GM21528 (cell line): ENCODE measurements around the gene CARM1.

ENCODE experiments used
- ATAC-seq: cut with Tn5 transposase; IDR thresholded peaks from one replicate; pipeline ENCODE4 v1.9.1; 2021; ENCODE audit warnings: mild to moderate bottlenecking, moderate library complexity; ENCODE audit not compliant: unreplicated experiment, low FRiP score

The CARM1 gene

DNA sequence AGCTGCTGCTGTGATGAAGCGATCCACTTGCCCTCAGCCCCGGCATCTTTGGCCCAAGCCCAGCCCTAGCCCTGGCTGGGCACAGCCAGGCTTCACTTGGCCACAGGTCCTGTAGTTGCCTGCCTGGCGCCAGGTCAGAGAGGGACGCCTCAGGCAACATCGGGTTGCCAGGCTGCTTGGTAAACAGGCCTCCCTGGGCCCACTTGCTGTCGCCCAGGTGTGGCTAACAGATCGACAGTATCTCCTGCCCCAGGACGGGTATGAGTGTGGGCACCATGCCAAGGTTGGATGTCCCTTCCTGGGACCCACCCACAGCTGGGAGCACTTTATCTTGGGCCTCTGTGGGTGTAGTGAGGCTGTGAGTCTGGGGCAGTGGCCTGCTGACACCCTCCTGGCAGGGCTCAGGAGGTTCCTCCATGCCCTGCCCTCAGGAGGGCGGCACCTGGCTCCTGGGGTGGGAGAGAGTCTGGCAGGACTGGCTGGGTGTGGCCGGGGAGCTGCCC lies 27.8 kb downstream of the CARM1 start:
- no peak for ATAC-seq

DNA sequence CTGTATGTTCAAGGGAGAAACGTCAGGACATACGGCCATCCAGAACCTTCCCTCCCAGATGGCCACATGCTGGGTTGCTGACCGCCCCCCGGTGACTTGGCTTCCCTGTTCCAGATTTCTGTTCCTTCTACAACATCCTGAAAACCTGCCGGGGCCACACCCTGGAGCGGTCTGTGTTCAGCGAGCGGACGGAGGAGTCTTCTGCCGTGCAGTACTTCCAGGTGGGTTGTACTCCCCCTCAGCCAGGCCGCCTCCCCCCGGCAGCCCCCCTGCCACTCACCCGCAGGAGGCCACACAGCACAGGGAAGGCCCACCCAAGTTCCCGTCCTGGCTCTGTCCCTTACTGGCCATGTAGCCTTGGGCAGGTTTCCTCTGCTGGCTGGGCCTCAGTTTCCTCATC lies 36.6 kb downstream of the CARM1 start:
- ATAC-seq, result no peak

DNA sequence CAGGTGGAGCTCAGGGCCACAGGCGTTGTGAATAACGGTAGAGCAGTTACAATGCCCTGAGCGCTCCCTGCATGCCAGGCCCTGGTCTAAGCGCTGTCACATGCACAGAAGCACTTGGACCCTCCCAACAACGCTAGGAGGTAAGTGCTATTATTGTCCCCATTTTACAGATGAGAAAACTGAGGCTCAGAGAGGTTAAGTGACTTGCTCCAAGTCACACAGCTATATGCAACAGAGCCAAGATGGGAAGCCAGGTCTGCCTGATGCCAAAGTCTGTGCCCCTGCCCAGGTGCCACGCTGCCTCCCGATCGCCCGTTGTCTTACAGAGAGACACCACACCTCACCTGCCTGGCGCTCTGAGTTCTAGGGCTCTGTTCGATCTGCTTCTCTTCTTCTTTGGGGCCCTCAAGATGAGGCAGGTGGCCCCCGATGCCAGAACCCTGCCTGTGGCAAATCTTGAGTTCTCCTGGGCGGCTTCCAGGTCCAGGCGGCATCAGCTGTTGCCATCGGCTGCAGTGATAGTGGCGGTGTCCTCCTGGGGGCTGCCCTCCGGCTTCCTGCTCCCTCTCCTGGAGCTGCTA lies 37.1 kb downstream of the CARM1 start:
- ATAC-seq, result no peak

DNA sequence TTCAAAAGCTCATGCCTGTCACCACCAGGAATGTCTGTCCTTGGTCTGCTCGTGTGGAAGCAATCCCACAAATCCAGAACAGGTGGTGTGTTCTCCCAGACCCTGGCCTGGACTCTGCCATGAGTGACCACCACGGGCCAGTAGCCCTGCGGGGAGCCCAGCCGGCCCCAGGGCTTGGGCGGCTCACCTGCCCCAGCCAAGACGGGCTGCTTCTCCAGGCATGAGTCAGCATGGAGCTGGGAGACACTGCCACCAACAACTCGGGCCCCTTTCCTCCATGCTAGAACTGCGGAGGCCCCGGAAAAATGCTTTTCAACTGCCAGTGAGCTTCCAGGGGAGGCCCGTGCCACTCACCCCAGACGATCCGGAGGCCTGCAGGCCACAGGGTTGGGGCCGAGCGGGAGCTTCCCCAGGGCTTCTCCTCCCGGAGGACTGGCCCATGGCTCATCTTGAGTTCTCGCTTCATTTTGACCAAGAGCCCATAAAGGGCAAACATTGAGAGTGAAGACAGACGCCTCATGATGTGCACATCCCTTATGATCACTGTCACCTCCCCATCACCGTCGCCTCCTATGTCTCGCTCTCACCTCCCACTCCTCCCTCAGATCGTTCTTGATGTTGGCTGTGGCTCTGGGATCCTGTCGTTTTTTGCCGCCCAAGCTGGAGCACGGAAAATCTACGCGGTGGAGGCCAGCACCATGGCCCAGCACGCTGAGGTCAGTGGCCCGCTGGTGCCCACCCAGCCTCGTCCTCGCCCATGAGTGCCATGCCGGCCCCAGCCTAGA lies 40.4 kb downstream of the CARM1 start:
- ATAC-seq, result no peak

DNA sequence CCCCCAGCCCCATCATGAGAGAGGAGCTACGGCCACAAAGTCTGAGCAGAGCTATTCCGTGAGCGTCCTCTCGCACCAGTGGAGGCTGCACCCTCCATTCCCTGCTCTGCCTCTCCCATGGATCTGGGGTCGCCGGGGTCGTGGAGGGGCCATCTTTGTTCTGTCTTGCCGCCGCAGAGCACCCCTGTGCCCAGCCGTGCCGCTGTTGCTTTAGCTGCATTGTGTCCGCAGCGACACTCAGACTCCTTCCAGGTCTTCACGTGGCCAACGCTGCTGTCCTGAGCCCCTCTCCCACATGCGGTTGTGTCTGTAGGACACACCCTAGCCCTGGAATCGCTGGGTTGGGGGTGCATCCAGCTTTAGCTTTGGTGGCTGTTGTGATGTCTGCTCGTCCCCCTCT lies 41.3 kb downstream of the CARM1 start:
- no peak for ATAC-seq

DNA sequence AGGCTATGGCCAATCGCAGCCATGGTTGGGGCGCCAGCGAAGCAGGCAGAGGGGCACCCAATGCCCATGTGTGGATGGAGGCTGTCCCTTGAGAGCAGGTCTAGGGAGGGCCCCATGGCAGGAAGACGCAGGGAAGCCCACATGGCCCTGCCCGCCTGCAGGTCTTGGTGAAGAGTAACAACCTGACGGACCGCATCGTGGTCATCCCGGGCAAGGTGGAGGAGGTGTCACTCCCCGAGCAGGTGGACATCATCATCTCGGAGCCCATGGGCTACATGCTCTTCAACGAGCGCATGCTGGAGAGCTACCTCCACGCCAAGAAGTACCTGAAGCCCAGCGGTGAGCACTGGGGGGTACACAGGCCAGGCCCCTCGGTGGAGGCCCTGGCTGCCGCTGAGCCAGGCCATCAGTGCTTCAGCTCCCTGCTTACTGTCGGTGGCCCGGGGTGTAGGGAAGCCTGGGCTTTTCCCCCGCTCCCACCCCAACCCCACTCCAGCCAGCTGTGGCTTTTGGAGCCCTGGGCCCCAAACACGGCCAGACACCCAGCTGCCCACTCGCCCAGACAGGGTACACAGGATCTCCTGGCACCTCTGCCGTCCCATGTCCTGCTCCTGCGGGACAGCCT lies 42.5 kb downstream of the CARM1 start:
- no peak for ATAC-seq

DNA sequence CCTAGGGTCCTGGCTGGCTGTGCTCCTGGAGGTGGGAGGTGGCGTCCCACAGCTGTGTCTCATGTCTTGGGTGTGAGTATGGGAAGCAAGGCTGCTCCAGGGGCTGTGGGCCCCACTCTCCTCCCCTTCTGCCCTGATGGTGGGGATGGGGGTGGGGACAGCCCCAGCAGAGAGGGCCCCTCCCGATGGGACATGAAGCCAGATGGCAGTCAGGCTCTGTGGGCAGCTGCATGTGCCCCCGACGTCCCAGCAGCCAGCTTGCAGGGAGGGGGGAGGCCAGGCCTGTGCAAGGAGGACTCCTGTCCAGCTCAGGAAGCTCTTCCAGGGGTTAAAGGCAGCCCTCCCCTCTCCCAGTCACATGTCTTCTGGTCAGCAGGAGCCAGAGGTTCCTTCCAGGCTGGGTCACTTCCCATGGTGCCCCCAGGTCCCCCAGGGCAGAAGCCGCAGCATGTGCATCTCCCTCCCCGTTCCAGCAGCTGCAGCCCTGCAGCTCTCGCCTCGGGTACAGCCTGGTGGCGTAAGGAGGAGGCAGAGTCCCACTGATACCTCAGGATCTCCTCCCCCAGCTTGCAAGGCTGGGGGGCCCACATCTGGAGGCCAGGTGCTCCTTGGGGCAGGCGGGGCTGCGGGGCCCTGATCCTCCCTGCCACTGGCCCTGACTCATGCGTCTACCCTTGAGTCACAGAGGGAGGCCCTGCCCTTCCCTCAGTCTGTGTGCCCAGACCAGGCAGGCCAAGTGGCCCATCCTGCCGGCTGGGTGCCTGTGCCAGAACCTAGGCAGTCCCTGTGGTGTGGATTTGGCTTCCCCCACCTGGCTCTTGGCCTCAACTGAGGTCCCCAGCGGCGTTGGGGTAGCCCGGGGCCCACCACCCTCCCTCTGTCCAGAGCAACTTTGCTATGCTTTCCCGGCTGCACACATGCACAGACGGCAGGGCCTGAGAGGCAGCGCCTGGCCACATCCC lies 44.1 kb downstream of the CARM1 start:
- ATAC-seq, result no peak

DNA sequence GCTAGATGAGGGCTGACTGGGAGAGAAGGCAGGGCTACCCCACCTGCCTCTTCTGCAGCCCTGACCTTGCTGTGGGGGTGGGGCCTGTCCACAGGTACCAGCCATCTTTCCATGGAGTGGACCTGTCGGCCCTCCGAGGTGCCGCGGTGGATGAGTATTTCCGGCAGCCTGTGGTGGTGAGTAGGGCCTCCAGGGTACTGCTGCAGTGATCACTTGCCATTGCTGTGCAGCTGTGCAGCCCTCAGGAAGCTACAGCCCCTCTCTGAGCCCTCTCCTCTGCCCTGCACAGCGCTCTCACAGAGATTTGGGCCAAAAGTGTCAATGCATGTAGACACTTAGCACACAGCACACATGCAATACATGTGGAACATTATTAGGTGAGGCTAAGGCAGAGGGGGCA lies 45.2 kb downstream of the CARM1 start:
- no peak for ATAC-seq

DNA sequence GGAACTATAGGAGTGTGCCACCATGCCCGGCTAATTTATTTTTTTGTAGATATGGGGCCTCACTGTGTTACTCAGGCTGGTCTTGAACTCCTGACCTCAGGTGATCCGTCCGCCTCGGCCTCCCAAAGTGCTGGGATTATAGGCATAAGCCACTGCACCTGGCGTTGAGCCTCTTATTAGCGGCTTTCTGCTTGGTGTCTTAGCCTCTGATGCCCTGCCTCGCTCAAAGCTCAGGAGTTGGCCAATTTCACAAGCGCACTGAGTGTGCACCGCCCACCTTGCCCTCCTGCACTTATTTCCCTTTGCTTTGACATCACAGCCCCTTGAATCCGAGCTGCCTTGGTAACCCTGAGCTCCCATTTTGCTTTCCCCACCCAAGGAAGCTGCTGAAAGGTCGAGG lies 47.0 kb downstream of the CARM1 start:
- no peak for ATAC-seq

DNA sequence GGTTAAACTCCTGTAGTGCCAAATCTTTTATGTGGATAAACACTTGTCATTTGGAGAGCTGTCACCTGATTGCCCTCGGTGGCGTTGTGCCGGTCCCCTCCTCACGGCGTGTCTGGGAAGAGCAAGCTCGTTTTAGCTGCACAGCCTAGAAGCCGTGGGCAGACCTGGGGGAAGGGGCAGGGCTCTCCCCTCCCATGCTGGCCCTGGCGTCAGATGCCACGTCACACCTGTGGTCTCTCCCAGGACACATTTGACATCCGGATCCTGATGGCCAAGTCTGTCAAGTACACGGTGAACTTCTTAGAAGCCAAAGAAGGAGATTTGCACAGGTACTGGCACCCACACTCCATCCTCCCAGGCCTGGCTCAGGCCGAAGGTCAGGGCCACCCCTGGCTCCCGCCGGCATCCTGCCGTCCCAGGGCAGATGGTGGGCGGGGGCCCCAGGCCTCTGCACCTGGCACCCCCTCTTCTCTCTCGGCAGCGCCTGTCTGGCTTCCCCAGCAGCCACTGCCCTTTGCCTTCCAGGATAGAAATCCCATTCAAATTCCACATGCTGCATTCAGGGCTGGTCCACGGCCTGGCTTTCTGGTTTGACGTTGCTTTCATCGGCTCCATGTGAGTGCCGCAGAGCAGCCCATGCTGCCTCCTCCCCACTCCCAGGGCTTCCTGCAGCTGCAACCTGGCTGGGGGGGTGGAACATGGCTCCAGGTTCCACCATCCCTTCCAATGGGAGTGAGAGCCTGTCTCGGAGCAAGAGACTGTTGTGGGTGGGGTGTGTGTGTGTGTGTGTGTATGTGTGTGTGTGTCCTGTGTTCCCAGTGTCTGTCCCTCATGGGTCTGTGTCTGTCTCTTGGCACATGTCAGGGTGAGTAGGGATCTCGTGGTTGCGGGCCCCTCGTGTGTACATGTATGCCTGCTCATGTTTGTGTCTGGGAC lies 48.3 kb downstream of the CARM1 start:
- no peak for ATAC-seq

DNA sequence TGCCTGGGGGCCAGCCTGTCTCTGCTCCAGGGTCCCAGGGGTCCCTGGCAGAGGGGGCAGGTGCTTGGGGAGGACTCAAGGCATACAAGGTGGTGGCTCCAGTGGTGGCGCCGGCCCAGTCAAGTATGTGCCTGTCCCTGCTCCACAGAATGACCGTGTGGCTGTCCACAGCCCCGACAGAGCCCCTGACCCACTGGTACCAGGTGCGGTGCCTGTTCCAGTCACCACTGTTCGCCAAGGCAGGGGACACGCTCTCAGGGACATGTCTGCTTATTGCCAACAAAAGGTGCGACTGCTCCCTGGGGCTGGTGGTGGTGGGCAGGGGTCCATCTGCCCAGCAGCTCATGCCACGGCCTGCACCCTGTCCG lies 48.9 kb downstream of the CARM1 start:
- no peak for ATAC-seq

DNA sequence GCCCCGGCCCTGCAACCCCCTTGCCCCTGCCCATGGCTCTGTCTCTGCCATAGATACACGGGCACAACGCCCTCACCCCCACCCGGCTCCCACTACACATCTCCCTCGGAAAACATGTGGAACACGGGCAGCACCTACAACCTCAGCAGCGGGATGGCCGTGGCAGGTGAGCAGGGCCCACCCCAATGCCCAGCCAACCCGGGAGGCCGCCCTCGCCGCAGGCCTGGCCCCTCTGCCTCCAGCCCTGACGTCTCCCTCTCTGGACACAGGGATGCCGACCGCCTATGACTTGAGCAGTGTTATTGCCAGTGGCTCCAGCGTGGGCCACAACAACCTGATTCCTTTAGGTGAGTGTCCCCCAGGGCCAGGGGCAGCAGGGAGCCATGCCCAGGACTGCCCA lies 49.4 kb downstream of the CARM1 start:
- ATAC-seq, result no peak

DNA sequence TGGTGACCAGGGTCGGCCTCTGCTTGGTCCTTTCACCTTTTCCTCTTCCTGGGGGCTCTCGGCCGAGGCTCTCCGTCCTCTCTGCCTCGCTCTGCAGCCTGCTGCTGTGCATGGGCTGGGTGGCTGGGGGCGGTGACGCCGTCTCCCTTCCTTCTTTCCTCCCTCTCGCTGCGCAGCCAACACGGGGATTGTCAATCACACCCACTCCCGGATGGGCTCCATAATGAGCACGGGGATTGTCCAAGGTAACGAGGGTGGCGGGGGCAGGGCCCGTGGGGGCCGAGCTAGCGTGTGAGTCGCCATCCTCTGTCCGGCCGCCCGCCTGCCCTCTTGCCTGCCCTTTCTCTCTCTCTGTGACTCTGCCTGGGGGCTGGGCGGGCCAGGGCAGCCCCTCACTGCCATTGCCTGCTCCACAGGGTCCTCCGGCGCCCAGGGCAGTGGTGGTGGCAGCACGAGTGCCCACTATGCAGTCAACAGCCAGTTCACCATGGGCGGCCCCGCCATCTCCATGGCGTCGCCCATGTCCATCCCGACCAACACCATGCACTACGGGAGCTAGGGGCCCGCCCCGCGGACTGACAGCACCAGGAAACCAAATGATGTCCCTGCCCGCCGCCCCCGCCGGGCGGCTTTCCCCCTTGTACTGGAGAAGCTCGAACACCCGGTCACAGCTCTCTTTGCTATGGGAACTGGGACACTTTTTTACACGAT lies 50.0 kb downstream of the CARM1 start:
- no peak for ATAC-seq

DNA sequence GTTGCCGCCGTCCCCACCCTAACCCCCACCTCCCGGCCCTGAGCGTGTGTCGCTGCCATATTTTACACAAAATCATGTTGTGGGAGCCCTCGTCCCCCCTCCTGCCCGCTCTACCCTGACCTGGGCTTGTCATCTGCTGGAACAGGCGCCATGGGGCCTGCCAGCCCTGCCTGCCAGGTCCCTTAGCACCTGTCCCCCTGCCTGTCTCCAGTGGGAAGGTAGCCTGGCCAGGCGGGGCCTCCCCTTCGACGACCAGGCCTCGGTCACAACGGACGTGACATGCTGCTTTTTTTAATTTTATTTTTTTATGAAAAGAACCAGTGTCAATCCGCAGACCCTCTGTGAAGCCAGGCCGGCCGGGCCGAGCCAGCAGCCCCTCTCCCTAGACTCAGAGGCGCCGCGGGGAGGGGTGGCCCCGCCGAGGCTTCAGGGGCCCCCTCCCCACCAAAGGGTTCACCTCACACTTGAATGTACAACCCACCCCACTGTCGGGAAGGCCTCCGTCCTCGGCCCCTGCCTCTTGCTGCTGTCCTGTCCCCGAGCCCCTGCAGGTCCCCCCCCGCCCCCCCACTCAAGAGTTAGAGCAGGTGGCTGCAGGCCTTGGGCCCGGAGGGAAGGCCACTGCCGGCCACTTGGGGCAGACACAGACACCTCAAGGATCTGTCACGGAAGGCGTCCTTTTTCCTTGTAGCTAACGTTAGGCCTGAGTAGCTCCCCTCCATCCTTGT lies 50.7 kb downstream of the CARM1 start:
- ATAC-seq, result no peak

DNA sequence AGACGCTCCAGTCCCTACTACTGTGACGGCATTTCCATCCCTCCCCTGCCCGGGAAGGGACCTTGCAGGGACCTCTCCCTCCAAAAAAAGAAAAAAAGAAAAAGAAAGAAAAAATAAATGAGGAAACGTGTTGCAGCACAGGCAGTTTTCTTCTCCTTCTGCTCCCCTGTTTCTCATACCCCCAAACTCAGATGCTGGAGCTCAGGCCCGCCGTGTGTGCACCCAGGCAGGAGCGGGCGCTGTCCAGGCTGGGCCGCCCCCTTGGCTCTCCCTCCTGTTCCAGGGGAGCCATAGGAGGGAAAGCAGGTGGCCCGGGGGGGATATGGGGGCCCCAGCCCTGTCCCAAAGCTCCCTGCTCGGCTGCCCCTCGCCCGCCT lies 51.3 kb downstream of the CARM1 start:
- ATAC-seq, result no peak

DNA sequence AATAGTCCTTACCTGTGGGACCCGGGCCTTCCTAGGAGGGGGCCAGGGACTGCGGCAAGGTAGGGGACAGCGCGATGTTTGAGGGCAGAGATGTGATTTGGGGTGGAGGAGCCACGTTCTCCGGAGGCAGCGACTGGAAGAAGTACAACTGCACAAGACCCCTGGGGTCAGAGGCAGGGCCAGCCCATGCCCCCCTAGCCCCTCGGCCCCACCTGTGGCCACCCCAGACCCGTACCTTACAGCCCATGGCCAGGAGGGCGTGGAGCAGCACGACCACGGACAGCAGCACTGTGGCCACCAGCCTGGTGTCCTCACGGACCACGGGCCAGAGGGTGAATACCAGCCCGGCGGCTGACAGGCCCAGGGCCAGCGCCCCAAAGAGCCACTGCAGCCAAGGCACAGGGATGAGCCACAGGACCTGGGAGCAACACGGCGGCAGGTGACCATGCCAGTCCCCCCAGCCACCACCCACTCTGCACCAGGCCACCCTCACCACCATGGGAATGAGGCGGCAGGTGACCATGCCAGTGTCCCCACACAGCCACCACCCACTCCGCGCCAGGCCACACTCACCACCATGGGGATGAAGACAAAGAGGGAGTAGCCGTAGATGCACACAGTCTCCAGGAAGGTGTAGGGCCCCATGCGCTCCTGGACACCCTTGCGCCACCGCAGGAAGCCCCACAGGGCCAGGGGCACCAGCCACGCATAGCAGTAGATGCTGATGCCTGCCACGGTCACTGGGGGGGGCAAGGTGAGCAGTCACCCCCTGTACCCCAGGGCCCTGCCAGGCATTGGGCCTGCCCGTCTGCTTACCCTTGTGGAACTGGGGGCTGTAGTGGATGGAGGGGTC lies 52.1 kb downstream of the CARM1 start:
- ATAC-seq, result no peak

DNA sequence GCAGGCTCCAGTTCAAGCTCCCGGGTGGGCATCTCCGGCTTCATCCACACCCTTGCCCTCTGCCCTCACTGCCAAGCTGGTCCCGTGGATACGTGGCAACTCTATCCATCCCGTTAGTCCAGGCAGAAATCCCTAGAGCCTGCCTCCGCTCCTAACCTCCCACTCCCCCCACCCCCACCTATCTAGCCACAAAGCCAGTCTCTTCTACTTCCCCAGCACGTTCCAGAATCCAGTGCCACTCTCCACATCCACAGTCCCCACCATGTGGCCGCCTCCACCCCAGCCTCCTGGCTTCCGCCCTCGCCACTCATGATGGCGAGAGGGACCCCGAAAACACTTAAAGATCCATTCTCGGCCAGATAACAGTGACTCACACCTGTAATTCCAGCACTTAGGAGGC lies 53.2 kb downstream of the CARM1 start:
- no peak for ATAC-seq
